GM06990 (cell line): Measurements from ENCODE around the gene SKI.

Experiments used
- DNase-seq: peaks from one replicate; pipeline ENCODE4 v3.0.0-alpha.2; 2011; ENCODE audit not compliant: insufficient read length; ENCODE audit errors: extremely low read depth
- H3K27me3 ChIP-seq: replicated peaks from 2 replicates; pipeline ENCODE4 v1.6.0; 2011; ENCODE audit warnings: low read length; ENCODE audit not compliant: control insufficient read depth, insufficient read depth
- H3K36me3 ChIP-seq: 2 replicates; pipeline ENCODE4 v1.5.1; 2011; ENCODE audit warnings: low read length; ENCODE audit not compliant: control insufficient read depth, insufficient read depth
- H3K4me3 ChIP-seq: replicated peaks from 2 replicates; pipeline ENCODE4 v1.5.1; 2011; ENCODE audit warnings: low read depth, mild to moderate bottlenecking, control low read depth, low read length
- TF ChIP-seq, protein P1 (sequence below): IDR thresholded peaks from 2 replicates; pipeline ENCODE4 v1.5.1; 2011; ENCODE audit warnings: low read length, control low read depth, mild to moderate bottlenecking, inconsistent platforms; ENCODE audit not compliant: insufficient read depth, poor library complexity, severe bottlenecking

SKI gene

DNA sequence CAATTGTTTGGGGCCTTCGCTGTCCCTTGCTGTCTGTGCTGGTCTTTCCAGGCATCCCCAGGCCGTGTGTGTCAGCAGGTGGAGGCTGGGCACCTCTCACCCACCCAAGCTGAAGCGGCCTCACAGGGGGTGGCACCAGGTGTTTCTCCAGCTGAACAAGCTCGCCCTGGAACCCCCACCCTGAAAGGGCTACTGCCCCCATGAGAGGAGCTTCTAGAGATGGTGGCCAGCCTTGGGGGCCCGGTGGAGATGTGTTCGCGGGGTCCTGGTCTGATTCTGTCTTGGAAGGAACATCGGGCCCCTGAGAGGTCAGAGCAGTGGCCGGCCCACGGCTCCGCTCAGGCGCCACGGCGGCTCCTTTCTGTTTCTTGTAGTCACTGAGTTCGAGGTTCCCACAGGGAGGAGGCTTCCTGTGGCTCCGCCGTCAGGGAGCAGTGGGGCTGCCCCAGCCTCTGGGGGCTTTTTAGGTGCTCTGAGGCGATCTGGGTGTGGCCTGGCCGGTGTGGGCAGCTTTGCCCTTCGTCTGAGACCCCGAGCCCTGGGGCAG is 46.9 kb downstream of the SKI start:
- Histone ChIP-seq H3K27me3 (no peaks in the 10 kb centered on the region), H3K36me3 (peaks cover 6% of the 10 kb centered on the region), H3K4me3 (no peak overlapping the region)
- no peak for DNase-seq
- TF ChIP-seq, protein P1, sequence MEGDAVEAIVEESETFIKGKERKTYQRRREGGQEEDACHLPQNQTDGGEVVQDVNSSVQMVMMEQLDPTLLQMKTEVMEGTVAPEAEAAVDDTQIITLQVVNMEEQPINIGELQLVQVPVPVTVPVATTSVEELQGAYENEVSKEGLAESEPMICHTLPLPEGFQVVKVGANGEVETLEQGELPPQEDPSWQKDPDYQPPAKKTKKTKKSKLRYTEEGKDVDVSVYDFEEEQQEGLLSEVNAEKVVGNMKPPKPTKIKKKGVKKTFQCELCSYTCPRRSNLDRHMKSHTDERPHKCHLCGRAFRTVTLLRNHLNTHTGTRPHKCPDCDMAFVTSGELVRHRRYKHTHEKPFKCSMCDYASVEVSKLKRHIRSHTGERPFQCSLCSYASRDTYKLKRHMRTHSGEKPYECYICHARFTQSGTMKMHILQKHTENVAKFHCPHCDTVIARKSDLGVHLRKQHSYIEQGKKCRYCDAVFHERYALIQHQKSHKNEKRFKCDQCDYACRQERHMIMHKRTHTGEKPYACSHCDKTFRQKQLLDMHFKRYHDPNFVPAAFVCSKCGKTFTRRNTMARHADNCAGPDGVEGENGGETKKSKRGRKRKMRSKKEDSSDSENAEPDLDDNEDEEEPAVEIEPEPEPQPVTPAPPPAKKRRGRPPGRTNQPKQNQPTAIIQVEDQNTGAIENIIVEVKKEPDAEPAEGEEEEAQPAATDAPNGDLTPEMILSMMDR = no peak

DNA sequence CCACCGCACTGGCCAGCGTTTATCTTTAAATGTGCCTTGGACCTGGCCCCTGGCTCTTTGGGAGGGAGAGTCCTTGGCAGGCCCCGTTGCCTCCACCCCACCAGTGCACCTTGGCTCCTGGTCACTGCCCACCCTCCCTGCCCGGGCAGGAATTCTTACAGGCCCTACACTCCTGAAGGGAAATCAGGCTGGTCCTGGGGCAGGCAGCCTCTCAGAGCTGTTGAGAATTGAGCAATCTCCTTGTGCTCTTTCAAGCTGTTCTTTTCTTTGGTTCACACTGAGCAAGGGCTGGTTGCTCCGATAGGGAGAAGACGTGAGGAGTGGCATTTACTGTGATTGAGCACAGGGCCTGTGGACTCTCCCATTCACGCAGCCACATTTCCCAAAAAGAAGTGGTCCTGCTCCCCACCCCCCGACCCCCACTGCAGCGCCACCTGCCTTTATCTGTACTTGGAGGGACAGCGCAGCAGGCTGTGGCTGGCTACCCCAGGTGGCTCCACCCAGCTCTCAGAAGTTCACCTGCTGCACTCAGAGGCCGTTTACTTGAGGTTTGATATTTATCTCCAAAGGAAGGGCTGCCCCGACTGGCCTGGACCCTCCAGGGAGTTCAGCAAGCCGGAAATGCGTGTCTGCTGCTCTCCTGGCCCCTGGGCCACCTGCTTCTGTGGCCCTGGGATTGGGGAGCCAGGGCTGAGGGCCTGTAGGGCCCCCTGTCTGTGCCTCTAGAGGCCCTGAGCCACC is 47.8 kb downstream of the SKI start:
- TF ChIP-seq, protein P1 = peak; percentile 7
- H3K4me3 ChIP-seq = no peak overlapping the region
- H3K27me3 ChIP-seq = no peaks in the 10 kb centered on the region
- H3K36me3 ChIP-seq = peaks cover 6% of the 10 kb centered on the region
- DNase-seq = no peak

DNA sequence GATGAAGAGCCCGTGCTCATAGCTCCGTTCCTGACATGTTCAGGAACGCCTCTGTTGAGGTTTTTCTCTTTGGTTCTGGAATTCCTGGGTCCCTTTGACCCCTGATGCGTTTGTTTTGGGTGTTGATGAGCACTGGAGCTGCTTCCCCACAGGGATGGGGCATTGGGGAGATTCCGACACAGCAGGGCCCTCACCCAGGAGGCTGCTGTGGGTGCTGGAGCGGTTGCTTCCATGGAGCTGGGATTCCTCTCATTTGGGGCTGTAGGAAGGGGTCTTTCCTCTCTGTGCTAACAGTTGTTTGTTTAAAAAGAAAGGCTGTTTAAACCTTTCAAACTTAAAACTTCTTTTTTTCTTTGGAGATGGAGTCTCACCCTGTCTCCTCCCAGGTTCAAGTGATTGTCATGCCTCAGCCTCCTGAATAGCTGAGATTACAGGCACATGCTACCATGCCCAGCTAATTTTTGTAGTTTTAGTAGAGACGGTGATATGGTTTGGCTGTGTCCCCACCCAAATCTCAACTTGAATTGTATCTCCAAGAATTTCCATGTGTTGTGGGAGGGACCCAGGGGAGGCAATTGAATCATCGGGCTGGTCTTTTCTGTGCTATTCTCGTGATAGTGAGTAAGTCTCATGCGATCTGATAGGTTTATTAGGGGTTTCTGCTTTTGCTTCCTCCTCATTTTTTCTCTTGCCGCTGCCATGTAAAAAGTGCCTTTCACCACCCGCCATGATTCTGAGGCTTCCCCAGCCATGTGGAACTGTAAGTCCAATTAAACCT is 48.9 kb downstream of the SKI start:
- Histone ChIP-seq H3K4me3 (no peak overlapping the region), H3K27me3 (no peaks in the 10 kb centered on the region), H3K36me3 (peaks cover 6% of the 10 kb centered on the region)
- no peak for DNase-seq
- TF ChIP-seq, protein P1 = no peak

DNA sequence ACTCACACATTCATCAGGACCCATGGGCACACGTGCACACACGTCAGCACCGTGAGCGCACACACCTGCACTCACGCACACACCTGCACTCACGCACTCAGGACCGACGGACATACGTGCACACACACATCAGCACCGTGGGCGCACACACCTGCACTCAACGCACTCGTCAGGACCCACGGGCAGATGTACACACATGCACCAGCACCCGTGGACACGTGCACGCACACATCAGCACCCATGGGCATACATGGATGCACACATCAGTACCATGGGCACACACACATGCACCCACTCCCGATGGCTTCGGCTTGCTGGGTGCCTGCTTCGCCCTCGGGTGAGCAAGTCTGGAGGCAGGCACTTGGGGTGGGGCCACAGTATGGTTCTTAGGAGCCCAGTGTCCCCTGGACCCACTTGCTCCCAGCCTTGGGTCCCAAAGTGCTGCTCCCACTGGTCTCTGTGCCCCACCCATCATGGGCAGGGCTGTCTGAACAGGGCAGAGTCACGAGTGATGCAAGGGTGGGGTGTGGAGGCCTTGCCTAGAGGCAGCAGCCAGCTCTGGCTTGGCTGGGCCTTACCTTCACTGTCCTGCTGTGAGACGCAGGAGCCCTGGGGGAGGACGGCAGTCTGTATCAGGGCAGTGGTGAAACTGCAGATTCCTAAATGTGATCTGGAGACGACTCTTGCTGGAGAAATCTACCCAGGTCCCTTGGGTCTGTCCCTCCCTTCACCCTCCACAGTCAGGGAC is 49.8 kb downstream of the SKI start:
- DNase-seq = no peak
- TF ChIP-seq, protein P1 = no peak
- Histone ChIP-seq H3K27me3 (no peaks in the 10 kb centered on the region), H3K36me3 (peaks cover 6% of the 10 kb centered on the region), H3K4me3 (no peak overlapping the region)

DNA sequence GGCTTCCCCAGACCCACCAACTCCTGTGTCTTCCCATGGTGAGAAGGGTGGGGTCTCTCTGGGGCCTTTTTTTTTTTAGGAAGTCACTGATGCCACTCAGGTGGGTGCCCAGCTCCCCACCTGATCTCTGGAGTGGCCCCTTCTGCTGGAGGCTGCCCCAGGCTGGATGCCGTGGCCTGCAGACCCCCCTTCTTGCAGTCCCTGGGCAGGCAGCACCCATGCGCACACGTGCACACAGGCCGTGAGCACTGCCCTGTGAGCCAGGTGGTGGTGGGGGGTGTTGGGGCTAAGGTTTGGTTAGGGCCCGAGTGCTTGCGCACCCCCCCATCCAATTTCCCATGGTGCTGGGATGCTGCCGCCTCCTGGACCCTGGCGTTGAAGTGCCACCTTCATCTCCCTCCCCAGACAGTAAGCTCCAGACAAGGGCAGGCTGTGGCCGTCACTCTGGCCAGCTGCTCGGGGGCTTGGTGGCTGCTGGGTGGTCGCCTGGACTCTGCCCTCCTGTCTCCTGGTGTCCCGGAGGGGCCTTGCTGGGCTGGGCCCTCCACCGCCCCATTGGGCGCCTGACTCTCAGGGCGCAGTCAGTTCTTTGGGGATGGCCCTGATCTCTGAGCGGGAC is 50.6 kb downstream of the SKI start:
- H3K36me3 ChIP-seq = peaks cover 6% of the 10 kb centered on the region
- TF ChIP-seq, protein P1 = no peak
- DNase-seq = no peak
- H3K4me3 ChIP-seq = no peak overlapping the region
- no peaks in the 10 kb centered on the region for H3K27me3 ChIP-seq
